Loucy (cell line): ENCODE results near the gene BBC3.

Source experiments
- H2AFZ ChIP-seq: fragments of 200-600 bp; sonication (generic); 2 replicates; pipeline ENCODE4 v1.6.0; 2016; ENCODE audit warnings: antibody characterized with exemption, mild to moderate bottlenecking, low read length, moderate library complexity
- H3F3A ChIP-seq: fragments of 200-600 bp; 2 replicates; pipeline ENCODE4 v1.6.0; 2016; ENCODE audit warnings: antibody characterized with exemption, low read depth, mild to moderate bottlenecking
- H3K27me3 ChIP-seq: fragments of 200-600 bp; sonication (generic); 2 replicates; pipeline ENCODE4 v1.6.1; 2014; ENCODE audit warnings: low read length, mild to moderate bottlenecking; ENCODE audit not compliant: insufficient read depth, poor library complexity, severe bottlenecking
- H3K36me3 ChIP-seq: fragments of 200-600 bp; sonication (generic); 2 replicates; pipeline ENCODE4 v1.6.1; 2016; ENCODE audit warnings: low read length; ENCODE audit not compliant: insufficient read depth
- H3K4me1 ChIP-seq: fragments of 200-600 bp; sonication (generic); 2 replicates; pipeline ENCODE4 v1.5.1; 2014; ENCODE audit warnings: low read length, mild to moderate bottlenecking; ENCODE audit not compliant: insufficient read depth, poor library complexity, severe bottlenecking
- H3K4me2 ChIP-seq: fragments of 200-600 bp; sonication (generic); 2 replicates; pipeline ENCODE4 v1.6.0; 2014; ENCODE audit warnings: antibody characterized with exemption, low read length, low read depth, mild to moderate bottlenecking; ENCODE audit not compliant: poor library complexity, severe bottlenecking
- H3K4me3 ChIP-seq: fragments of 200-600 bp; sonication (generic); 2 replicates; pipeline ENCODE4 v1.5.1; 2014; ENCODE audit warnings: low read length, mild to moderate bottlenecking, mixed read lengths; ENCODE audit not compliant: poor library complexity, severe bottlenecking
- H3K79me2 ChIP-seq: fragments of 200-600 bp; sonication (generic); 2 replicates; pipeline ENCODE4 v1.6.1; 2014; ENCODE audit warnings: low read length; ENCODE audit not compliant: insufficient read depth
- H3K9ac ChIP-seq: fragments of 200-600 bp; sonication (generic); 2 replicates; pipeline ENCODE4 v1.6.0; 2014; ENCODE audit warnings: mild to moderate bottlenecking, low read depth, low read length, moderate library complexity; ENCODE audit not compliant: poor library complexity, severe bottlenecking
- H3K9me2 ChIP-seq: fragments of 200-600 bp; sonication (generic); replicated peaks from 2 replicates; pipeline ENCODE4 v1.6.1; 2016; ENCODE audit warnings: low read depth, low read length, mixed read lengths
- H3K9me3 ChIP-seq: fragments of 200-600 bp; sonication (generic); 2 replicates; pipeline ENCODE4 v1.6.1; 2014; ENCODE audit warnings: mild to moderate bottlenecking, antibody characterized with exemption, low read length, low read depth; ENCODE audit not compliant: insufficient read depth
- H4K20me1 ChIP-seq: fragments of 200-600 bp; sonication (generic); 2 replicates; pipeline ENCODE4 v1.6.0; 2014; ENCODE audit warnings: antibody characterized with exemption, low read length, mild to moderate bottlenecking; ENCODE audit not compliant: insufficient read depth, poor library complexity, severe bottlenecking
- EZH2phosphoT487 ChIP-seq: fragments of 200-600 bp; IDR thresholded peaks from 2 replicates; pipeline ENCODE4 v1.6.1; 2018; ENCODE audit warnings: antibody characterized with exemption, mild to moderate bottlenecking, moderate library complexity, borderline replicate concordance
- TF ChIP-seq, protein P1 (sequence below): fragments of 200-600 bp; sonication (generic); conservative IDR thresholded peaks from 2 replicates; pipeline ENCODE4 v1.5.1; 2014; ENCODE audit warnings: mild to moderate bottlenecking, antibody characterized with exemption, low read length

BBC3 gene

DNA sequence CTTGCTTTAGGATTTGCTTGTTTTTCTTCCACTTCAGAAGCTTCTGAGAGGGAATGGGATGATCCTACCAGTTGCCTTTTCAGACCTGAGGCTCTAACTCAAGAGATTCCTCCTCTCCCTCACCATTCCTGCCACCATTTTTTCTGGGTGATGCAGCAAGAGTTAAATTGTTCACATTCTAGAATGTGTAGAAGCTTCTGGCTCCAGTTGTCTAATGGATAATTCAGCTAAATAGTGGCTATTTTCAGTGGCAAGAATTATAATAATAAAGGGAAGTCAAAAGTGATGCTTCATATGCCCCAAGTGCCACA, 20.9 kb downstream of the BBC3 start:
- Histone ChIP-seq H4K20me1 (no peaks in the 10 kb centered on the region), H3K4me2 (no peak overlapping the region), H2AFZ (no peak overlapping the region), H3K9me2 (no peaks in the 10 kb centered on the region), H3K4me3 (no peak overlapping the region), H3K4me1 (peaks cover 2% of the 10 kb centered on the region), H3F3A (peaks cover 5% of the 10 kb centered on the region; the same call in 1 of the 2 replicates), H3K79me2 (no peaks in the 10 kb centered on the region), H3K9ac (no peak overlapping the region), H3K27me3 (no peaks in the 10 kb centered on the region), H3K9me3 (no peaks in the 10 kb centered on the region), H3K36me3 (peaks cover 63% of the 10 kb centered on the region; the same call in 1 of the 2 replicates)
- TF ChIP-seq, protein P1, sequence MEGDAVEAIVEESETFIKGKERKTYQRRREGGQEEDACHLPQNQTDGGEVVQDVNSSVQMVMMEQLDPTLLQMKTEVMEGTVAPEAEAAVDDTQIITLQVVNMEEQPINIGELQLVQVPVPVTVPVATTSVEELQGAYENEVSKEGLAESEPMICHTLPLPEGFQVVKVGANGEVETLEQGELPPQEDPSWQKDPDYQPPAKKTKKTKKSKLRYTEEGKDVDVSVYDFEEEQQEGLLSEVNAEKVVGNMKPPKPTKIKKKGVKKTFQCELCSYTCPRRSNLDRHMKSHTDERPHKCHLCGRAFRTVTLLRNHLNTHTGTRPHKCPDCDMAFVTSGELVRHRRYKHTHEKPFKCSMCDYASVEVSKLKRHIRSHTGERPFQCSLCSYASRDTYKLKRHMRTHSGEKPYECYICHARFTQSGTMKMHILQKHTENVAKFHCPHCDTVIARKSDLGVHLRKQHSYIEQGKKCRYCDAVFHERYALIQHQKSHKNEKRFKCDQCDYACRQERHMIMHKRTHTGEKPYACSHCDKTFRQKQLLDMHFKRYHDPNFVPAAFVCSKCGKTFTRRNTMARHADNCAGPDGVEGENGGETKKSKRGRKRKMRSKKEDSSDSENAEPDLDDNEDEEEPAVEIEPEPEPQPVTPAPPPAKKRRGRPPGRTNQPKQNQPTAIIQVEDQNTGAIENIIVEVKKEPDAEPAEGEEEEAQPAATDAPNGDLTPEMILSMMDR: no peak
- TF ChIP-seq EZH2phosphoT487: no peak

DNA sequence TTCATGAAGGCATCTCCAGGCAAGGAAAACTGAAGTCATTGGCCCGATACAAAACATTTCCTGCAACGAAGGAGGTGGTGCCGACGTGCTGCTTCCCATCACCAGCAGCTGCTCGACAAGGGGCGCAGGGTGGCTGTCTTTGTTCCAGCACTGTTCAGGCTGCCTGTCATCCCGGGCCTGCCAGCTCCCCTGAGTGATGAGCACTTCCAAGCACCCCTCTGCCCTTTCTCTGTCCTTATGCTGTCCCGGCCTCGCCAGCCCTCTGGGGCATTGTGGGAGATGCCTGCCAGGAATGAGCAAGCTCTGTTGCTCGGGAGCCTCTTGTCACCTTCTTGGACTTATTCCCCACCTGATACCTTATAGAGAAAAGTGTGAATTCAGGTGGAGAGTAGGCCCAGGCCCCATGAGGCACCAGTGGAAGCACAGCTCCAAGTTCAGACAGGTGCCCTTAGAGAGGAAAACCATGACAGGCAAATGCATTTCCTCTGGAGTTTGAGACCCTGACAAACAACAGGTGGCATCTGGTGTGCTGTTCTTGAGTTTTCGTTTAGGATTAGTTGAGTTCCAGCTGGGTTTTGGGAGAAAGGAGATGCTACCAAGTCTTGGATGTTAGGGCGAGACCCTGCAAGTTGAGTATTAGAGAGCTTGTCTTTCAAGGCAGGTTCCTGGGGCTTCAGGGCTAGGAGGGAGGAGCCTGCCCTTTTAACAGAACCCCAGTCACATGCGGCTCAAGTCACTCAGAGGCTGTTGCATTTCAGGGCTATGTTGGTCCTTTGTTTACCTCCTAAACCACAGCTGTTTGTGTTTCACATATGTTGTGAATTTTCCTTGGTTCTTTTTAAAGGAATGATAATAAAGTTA, 21.4 kb downstream of the BBC3 start:
- Histone ChIP-seq H3K36me3 (peaks cover 69% of the 10 kb centered on the region; the same call in 1 of the 2 replicates), H2AFZ (no peak overlapping the region), H3K4me2 (no peak overlapping the region), H3F3A (peaks cover 5% of the 10 kb centered on the region; the same call in 1 of the 2 replicates), H3K9me2 (no peaks in the 10 kb centered on the region), H3K27me3 (no peaks in the 10 kb centered on the region), H3K9me3 (no peaks in the 10 kb centered on the region), H3K9ac (no peak overlapping the region), H3K79me2 (no peaks in the 10 kb centered on the region), H3K4me3 (no peak overlapping the region), H3K4me1 (peaks cover 2% of the 10 kb centered on the region), H4K20me1 (no peaks in the 10 kb centered on the region)
- TF ChIP-seq EZH2phosphoT487: no peak
- TF ChIP-seq, protein P1: no peak

DNA sequence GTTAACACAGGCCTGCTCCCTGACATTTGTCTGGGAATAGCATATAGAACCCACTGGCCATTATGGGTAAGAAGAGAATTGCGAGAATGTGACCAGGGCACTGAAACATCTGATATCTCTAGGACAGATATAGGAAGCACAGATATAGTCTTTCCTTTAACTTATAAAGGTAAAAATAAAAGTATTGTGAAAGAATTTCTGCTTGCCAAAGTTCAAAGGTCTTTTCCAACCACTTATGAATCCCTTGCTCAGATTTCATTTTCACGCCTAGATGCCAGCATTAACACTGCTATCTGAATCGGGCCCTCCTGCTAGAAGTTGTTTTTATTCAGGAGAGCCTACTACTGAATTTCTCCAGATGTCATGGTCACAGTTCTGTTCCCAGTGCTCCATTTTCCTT, 27.7 kb downstream of the BBC3 start:
- no peaks in the 10 kb centered on the region for H3K4me1 ChIP-seq
- H3K9me3 ChIP-seq: no peaks in the 10 kb centered on the region
- H3F3A ChIP-seq: no peaks in the 10 kb centered on the region
- no peaks in the 10 kb centered on the region for H4K20me1 ChIP-seq
- H3K9me2 ChIP-seq: no peaks in the 10 kb centered on the region
- H3K27me3 ChIP-seq: no peaks in the 10 kb centered on the region
- H3K9ac ChIP-seq: no peak overlapping the region
- TF ChIP-seq, protein P1: no peak
- no peak for TF ChIP-seq EZH2phosphoT487
- H2AFZ ChIP-seq: no peak overlapping the region
- H3K4me2 ChIP-seq: no peak overlapping the region
- no peak overlapping the region for H3K4me3 ChIP-seq
- peaks cover 82% of the 10 kb centered on the region for H3K36me3 ChIP-seq
- H3K79me2 ChIP-seq: no peaks in the 10 kb centered on the region
